Left lung (tissue), 10 donors: Measurements from ENCODE around the gene RILPL2. TPM values are rescaled to one million over a fixed set of nuclear protein-coding genes. Genes with fewer than 3 reads are reported as not detected.
"Not testable (repeated sequence)": the region's sequence is repeated elsewhere in the genome, so short reads cannot be mapped to it uniquely, and the experiment has no call there.

ENCODE experiments used
- ATAC-seq: fragments of 200-7000 bp; cut with Tn5 transposase; one replicate; pipeline ENCODE4 v1.9.1; 2020; ENCODE audit warnings: moderate library complexity
- DNase-seq, 4 donors: peaks; one replicate each; pipeline ENCODE4 v3.0.0-alpha.2; 2013 to 2020
- H3K27ac ChIP-seq, 2 donors: fragments of 200-600 bp; sonication (generic) in 1 of 2; one replicate each; pipeline versions ENCODE4 v1.5.0 to v1.8.0; 2020 to 2021
- H3K27me3 ChIP-seq, 2 donors: fragments of 200-600 bp; sonication (generic) in 1 of 2; one replicate each; pipeline versions ENCODE4 v1.5.0 to v1.8.0; 2020 to 2021
- H3K36me3 ChIP-seq, 2 donors: fragments of 200-600 bp; sonication (generic) in 1 of 2; one replicate each; pipeline versions ENCODE4 v1.5.0 to v1.8.0; 2020 to 2021
- H3K4me1 ChIP-seq, 2 donors: fragments of 200-600 bp; one replicate each; pipeline ENCODE4 v1.8.0; 2021
- H3K4me3 ChIP-seq, 2 donors: fragments of 200-600 bp; sonication (generic) in 1 of 2; one replicate each; pipeline versions ENCODE4 v1.5.0 to v1.8.0; 2020 to 2021; ENCODE audit warnings: mild to moderate bottlenecking in 1 of 2
- H3K9me3 ChIP-seq, 2 donors: fragments of 200-600 bp; sonication (generic) in 1 of 2; one replicate each; pipeline versions ENCODE4 v1.5.0 to v1.8.0; 2020 to 2021
- intact Hi-C, 2 donors: fragments of 100-400 bp; cut with DNase I; formaldehyde crosslinking; loops; one replicate each; pipeline versions ENCODE4 v1.11.2 to v1.14.2; 2022
- polyA plus RNA-seq, 6 donors: library from polyadenylated mRNA; unstranded; fragments of 120-200 nt; gene quantifications; one replicate each; pipeline ENCODE4 v1.2.1, GENCODE V29; 2013; ENCODE audit not compliant: insufficient read length in 6 of 6
- total RNA-seq, 2 donors: library from RNA; stranded (reverse); fragmentation: NEBNext Ultra II Directional; extraction: Animal tissue kit (Norgen Biotek cat#: 25700); gene quantifications; one replicate each; pipeline ENCODE4 v1.2.1, GENCODE V29; 2021
- TF ChIP-seq, protein P1 (sequence below), 2 donors: fragments of 200-600 bp; sonication (generic) in 1 of 2; IDR thresholded peaks; one replicate each; pipeline versions ENCODE4 v1.5.0 to v1.8.0; 2021; ENCODE audit warnings: antibody characterized with exemption in 2 of 2
- donor health status: DM: no; HTN: yes; CAD: no.
- donor health status: DM: no; HTN: no; CAD: no.

The RILPL2 gene
- total and polyA plus RNA-seq, 8 donors: 4.6 to 14.0 (median 5.4) TPM

DNA sequence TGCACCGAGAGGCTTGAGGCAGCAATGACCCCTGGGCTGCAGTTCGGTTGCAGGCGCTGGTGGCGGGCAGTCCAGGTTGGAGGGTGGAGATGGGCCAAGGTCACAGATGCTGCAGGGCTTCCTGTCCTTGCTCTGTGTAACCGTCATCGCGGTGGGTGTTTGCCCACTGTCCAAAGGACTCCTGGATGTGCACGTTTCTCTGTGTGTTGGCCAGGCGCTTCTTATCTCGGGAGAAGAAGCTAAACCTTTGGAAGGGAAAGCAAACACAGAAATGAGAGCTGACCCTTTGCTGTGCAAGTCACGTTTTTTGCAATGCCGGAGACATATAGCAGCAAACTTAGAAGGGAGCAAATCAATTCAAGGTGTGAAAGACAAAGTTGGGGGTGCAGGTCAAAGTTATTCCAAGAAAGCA, 36.0 kb upstream of the RILPL2 start:
- Histone ChIP-seq H3K4me3 (no peak overlapping the region), H3K27me3 (no peaks in the 10 kb centered on the region), H3K4me1 (no peaks in the 10 kb centered on the region), H3K27ac (no peak overlapping the region), H3K36me3 (peaks cover 0 to 52% of the 10 kb centered on the region in 2 donors), H3K9me3 (no peaks in the 10 kb centered on the region)
- ATAC-seq (no peak), DNase-seq (no peak)
- intact Hi-C loops: no loop called here
- TF ChIP-seq, protein P1, sequence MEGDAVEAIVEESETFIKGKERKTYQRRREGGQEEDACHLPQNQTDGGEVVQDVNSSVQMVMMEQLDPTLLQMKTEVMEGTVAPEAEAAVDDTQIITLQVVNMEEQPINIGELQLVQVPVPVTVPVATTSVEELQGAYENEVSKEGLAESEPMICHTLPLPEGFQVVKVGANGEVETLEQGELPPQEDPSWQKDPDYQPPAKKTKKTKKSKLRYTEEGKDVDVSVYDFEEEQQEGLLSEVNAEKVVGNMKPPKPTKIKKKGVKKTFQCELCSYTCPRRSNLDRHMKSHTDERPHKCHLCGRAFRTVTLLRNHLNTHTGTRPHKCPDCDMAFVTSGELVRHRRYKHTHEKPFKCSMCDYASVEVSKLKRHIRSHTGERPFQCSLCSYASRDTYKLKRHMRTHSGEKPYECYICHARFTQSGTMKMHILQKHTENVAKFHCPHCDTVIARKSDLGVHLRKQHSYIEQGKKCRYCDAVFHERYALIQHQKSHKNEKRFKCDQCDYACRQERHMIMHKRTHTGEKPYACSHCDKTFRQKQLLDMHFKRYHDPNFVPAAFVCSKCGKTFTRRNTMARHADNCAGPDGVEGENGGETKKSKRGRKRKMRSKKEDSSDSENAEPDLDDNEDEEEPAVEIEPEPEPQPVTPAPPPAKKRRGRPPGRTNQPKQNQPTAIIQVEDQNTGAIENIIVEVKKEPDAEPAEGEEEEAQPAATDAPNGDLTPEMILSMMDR (IDR thresholded peaks at IDR 0.05): no peak

DNA sequence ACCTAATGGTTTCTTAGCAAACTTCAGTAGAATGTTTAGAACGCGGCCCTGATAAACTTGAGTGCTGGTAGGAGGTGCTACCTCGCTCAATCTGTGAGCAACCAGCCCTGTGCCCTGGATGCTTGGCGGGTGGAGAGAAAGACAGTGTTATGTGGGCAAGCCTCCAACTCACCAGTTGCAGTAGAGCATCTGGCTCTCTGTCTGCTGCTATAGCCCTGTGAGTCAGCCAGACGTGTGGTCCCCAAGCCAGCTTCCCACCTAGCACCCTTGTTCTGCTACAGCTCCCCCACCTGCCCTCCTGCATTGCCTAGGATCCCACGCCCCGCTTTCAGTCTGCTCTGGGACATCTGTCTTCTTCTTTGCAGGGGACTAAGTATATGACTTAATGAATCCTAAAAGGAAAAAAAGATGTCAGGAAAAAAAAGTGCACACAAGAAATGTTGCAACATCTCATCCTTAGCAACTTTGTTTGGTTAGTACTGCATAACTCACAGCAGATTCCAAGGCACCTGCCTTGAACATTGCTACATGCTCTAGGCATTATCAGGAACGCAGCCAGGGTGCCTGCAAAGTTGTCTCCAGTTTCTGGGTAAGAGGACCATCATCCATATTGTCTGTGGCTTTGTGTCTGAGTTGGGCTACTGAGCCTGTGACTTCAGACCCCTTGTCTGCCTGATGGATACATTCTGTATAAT, 35.0 kb upstream of the RILPL2 start:
- Histone ChIP-seq H3K9me3 (no peaks in the 10 kb centered on the region), H3K27ac (no peak overlapping the region), H3K36me3 (peaks cover 0 to 59% of the 10 kb centered on the region in 2 donors), H3K27me3 (no peaks in the 10 kb centered on the region), H3K4me3 (no peak overlapping the region), H3K4me1 (no peaks in the 10 kb centered on the region)
- TF ChIP-seq, protein P1 (IDR thresholded peaks at IDR 0.05): no peak
- intact Hi-C loops: no loop called here
- peak; percentile 83 for ATAC-seq
- no peak for DNase-seq

- intact Hi-C loops: no loop called here
- no peak overlapping the region for H3K27ac ChIP-seq
- ATAC-seq (no peak), DNase-seq (no peak)
- H3K36me3 ChIP-seq: peaks cover 0 to 70% of the 10 kb centered on the region in 2 donors
- no peaks in the 10 kb centered on the region for H3K27me3 ChIP-seq
- H3K9me3 ChIP-seq: no peaks in the 10 kb centered on the region
- H3K4me3 ChIP-seq: no peak overlapping the region
- no peaks in the 10 kb centered on the region for H3K4me1 ChIP-seq
- TF ChIP-seq, protein P1 (IDR thresholded peaks at IDR 0.05): no peak
Measured at GRCh38 chr12:123469978-123470377, 33.5 kb upstream of the RILPL2 start.

- peaks cover 0 to 72% of the 10 kb centered on the region in 2 donors for H3K36me3 ChIP-seq
- intact Hi-C loops: no loop called here
- peak overlapping the region in 1 of 2 donors; percentile 8 for H3K27ac ChIP-seq
- DNase-seq (no peak), ATAC-seq (peak; percentile 42)
- no peaks in the 10 kb centered on the region for H3K4me1 ChIP-seq
- H3K27me3 ChIP-seq: no peaks in the 10 kb centered on the region
- TF ChIP-seq, protein P1 (IDR thresholded peaks at IDR 0.05): peak in 1 of 2 donors; percentile 11
- no peaks in the 10 kb centered on the region for H3K9me3 ChIP-seq
- no peak overlapping the region for H3K4me3 ChIP-seq
Measured at GRCh38 chr12:123468786-123469185, 32.3 kb upstream of the RILPL2 start.

DNA sequence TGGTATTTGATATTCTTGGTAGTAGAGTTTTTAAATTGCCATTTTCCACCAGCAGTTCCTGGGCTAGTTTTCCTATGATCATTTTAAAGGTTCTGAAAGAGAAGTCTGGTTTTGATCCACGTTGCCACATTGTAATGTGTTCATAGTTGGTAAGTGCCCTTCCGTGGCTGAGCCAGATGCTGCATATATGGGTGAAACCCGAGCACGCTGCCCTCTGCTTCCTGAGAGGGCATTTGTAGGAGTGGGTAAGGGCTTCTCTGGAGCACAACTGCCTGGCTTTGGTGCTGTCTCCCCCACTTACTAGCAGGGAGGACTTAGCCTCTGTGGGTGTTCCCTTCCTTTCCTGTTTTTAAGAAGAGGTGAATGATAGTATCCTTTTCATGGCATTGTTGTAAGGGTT, 28.6 kb upstream of the RILPL2 start:
- Histone ChIP-seq H3K27ac (no peak overlapping the region), H3K9me3 (no peaks in the 10 kb centered on the region), H3K4me1 (peaks cover 0 to 5% of the 10 kb centered on the region in 2 donors), H3K36me3 (peaks cover 0 to 49% of the 10 kb centered on the region in 2 donors), H3K27me3 (no peaks in the 10 kb centered on the region), H3K4me3 (no peak overlapping the region)
- intact Hi-C loops: no loop called here
- no peak for ATAC-seq
- no peak for DNase-seq
- TF ChIP-seq, protein P1 (IDR thresholded peaks at IDR 0.05): no peak

DNA sequence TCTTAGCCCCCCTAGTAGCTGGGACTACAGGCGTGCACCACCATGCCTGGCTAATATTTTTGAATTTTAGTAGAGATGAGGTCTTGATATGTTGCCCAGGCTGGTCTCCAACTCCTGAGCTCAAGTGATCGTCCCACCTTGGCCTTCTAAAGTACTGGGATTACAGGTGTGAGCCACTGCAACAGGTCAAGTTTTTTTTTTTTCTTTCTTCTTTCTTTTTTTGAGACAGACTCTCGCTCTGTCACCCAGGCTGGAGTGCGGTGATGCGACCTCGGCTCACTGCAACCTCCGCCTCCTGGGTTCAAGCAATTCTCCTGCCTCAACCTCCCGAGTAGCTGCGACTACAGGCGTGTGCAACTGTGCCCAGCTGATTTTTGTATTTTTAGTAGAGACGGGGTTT, 26.7 kb upstream of the RILPL2 start:
- DNase-seq, H3K9me3 ChIP-seq, H3K4me3 ChIP-seq, intact Hi-C loops, H3K27me3 ChIP-seq, ATAC-seq, H3K27ac ChIP-seq: not testable (repeated sequence)
- Histone ChIP-seq H3K36me3 (peaks cover 0 to 45% of the 10 kb centered on the region in 2 donors), H3K4me1 (peaks cover 0 to 20% of the 10 kb centered on the region in 2 donors)
